ENCODE results near the gene WWOX.

WWOX gene

DNA sequence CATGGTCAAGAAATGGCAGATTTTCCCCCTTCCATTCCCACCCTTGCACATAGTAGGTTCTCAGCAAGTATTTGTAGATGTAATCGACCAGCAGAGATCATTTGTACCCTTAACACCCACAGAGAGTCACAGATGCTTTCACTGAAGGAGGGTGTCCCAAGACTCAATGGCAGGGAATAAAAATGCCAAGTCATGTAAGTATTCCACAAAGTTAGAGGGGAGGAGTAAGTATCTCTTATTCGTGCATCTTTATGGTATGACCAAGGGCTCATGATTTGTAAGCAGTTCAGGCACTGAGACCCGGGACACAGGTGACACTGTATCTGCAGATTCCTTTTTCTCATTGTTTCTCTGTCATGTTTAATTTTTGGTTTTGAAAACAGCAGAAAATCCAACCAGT, 1011.5 kb downstream of the WWOX start:
- DNase-seq: no peak
- intact Hi-C loops (cut with DNase I): no loop called here

DNA sequence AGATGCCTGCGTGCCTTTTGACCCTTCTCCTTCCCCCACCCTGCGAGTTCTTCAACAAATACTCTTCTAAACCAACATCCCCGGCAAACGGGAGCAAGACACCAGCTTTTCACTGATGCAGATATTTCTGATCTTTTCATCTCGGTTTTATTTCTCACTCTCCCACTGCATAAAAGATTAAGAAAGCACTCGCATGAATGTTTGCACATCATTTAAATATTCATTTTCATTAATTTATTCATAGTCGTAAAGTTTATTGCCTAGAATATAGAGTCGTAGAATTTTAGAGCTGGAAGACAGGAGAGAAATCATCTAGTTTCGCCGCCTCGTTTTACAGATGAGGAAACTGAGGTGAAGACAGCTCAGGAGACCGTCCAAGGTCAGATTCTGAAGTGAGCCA, 1013.0 kb downstream of the WWOX start:
- intact Hi-C loops (cut with DNase I): no loop called here
- no peak for DNase-seq

- intact Hi-C loops (cut with DNase I): no loop called here
- DNase-seq: no peak
Observed at GRCh38 chr16:79113826-79114225, 1014.4 kb downstream of the WWOX start.

DNA sequence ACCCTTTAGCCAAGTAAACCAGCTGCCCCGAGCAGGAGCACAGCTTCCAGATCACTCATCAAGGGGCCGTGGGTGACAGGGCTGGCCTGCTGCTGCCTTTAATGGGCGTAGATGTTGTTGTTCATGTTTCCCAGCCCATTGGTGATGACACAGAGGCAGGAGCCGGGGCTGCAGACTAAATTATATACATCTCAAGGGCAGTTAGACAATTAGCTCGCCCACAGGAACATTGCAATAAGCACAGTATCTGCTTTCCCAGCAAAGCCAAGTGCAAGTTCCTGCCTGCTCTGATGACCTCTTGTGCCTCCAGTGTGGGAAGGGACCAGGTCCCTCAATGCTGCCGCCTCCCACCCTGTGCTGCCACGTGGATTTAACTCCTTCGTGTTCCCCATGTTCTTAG, 1015.3 kb downstream of the WWOX start:
- intact Hi-C loops (cut with DNase I): no loop called here
- no peak for DNase-seq

- DNase-seq: no peak
- intact Hi-C loops (cut with DNase I): no loop called here
Observed at GRCh38 chr16:79121906-79122305, 1022.5 kb downstream of the WWOX start.

DNA sequence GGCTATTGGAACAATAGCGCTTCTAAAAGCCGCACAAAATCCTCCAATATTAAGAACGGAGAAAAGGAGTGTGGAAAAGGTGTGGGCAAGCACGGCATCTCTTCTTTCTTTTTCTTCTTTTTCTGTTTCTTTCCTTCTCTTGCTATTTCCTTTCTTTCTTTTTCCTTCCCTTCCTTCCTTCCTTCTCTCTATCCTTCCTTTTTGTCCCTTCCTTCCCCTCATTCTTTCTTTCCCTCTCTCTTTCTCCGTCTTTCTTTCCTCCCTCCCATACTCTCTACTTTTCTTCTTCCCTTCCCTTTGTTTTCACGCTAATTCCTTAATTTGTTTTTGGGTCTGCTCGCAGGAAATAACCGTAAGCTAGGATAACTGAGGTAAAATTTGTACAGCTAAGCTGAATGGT, 1022.9 kb downstream of the WWOX start:
- intact Hi-C loops (cut with DNase I): no loop called here

DNA sequence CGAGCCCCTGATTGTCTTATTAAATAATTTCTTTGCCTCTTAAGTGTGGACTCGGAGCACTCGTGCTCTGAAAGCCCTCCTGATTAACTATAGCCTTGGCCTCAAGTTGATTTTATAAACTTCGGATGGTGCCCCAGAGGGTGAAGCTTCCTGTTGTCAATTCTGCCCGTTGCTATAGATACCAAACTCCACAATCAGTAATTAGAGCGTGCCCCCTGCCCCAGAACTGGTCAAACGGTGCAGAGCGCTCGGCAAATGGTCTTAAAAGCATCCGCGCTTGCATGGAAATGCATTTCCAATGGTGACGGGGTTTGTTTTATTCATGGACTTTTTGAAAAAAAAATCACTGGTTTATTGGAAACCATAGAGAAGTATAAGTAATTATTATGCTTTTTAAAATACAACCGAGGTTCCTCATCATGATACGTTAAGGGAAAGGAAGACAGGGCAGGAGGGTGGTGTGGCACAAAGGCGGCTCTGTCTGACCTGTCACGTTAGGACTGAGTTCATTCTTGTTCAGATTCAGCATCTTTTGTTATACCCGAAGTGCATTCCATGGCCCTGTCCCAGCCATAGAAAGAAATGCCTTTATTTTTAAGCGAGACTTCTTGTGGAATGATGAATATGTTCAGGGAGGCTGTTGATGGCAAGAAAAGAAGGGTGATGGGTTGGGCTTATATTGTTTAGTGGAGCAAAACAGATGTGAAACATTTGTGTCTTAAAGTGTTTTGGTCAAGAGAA, 1024.7 kb downstream of the WWOX start:
- intact Hi-C loops (cut with DNase I): no loop called here
- DNase-seq: no peak

More for the DNA sequence above, 1022.9 kb downstream of the WWOX start:
- DNase-seq: no peak

- intact Hi-C loops (cut with DNase I): no loop called here
- no peak for DNase-seq
Observed at GRCh38 chr16:79127766-79128165, 1028.3 kb downstream of the WWOX start.

DNA sequence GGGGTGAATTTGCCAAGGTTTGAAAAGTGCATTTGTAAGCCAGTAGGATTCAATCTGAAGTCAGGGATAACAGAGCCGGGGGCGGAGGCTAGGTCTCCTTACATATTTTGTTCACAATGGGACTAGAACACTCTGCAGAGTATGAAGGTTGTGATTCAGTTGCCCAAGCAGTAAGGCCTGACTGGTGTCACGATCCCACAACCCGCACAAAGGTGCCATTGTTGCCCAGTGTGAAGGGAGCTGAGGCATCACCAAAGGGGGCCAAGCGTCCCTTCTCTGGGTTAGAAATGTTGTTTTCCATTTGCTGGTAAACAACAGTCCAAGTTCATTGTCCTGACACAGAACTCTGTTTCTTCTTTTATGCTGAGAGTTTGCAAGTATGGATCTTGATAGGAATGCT, 1029.3 kb downstream of the WWOX start:
- DNase-seq: peak in 1 of 10 donors; percentile 14

DNA sequence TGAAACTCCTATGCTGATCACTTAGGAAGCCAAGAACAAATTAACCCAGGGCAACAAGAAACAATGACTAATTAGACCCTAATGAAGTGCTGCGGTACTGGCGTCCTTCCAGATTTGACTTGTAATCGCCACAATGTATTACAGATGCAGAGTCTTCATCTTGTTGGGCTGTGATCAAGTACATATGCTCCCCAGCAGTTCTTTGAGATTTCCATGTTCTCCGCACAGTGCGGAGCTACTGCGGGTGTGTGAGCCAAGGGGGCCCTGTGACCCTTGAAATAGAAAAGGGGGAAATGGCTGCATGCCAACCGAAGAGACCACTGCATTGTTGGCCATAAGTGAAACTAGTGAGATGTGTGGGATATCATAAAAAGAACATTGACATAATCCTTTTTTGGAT, 1031.2 kb downstream of the WWOX start:
- intact Hi-C loops (cut with DNase I): no loop called here
- no peak for DNase-seq

More for the DNA sequence above, 1029.3 kb downstream of the WWOX start:
- intact Hi-C loops (cut with DNase I): no loop called here

DNA sequence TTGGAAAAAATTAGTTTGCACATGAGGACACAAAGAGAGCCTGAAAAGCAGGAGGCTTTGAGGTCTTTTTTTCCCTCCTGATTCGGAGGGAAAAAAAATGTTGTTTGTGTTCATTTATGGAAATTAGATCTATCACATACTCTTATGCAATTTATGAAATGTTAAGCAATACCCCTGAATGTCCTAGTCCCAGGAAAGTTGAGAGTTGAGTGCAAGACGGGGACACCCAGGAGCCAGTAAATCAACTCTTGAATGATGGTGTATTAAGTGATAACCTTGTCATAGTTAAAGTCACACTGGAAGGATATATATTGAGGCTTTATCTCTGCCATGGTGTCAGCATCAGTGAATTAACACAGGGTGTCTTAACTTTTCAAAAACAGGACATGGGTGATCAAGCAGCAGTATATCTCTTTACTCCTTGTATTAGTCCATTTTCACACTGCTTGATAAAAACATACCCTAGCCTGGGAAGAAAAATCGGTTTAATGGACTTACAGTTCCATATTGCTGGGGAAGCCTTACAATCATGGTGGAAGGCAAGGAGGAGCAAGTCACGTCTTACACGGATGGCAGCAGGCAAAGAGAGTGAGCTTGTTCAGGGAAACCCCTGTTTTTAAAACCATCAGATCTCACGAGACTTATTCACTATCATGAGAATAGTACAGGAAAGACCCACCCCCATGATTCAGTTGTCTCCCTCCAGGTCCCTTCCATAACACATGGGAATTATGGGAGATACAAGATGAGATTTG, 1032.0 kb downstream of the WWOX start:
- intact Hi-C loops (cut with DNase I): no loop called here

DNA sequence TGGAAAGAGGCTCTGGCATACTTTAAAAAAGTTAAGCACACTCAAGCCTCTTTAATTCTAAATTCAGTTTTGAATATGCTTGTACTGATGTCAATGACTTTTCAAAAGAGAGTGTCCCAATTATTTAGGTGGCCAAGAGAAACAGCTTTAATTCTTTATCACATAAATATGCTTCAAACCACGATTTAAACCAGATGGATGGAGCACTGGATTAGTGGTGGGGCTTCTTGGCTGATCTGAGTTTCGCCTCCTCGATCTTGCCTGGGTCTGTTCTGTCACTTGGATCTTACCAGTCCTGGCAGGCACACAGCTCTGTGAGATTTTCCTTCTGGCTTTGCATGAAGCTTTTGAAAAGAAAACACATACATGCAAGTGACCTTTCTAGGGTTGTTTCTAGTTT, 1033.2 kb downstream of the WWOX start:
- DNase-seq: no peak
- intact Hi-C loops (cut with DNase I): no loop called here

More for the DNA sequence above, 1032.0 kb downstream of the WWOX start:
- no peak for DNase-seq

- intact Hi-C loops (cut with DNase I): no loop called here
- DNase-seq: no peak
Observed at GRCh38 chr16:79134300-79134699, 1034.8 kb downstream of the WWOX start.

DNA sequence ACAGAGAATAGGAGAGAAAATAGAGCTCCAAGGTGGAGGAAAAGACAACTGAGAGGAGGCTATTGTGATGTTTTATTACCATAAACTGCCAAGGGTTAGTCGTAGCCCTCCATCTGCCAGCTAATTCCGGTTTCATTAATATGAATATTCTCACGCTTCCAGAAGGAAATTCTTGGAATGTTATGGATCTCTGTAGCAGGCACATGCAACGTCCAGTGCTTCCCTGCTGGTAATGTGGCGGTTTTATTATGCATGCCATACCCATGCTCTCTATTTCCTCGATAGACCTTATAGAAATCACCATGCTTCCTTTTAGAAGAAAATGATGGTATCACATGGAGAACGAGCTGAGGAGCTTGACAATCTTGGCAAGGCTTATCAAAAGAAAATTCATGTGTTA, 1037.5 kb downstream of the WWOX start:
- intact Hi-C loops (cut with DNase I): no loop called here
- DNase-seq: no peak

DNA sequence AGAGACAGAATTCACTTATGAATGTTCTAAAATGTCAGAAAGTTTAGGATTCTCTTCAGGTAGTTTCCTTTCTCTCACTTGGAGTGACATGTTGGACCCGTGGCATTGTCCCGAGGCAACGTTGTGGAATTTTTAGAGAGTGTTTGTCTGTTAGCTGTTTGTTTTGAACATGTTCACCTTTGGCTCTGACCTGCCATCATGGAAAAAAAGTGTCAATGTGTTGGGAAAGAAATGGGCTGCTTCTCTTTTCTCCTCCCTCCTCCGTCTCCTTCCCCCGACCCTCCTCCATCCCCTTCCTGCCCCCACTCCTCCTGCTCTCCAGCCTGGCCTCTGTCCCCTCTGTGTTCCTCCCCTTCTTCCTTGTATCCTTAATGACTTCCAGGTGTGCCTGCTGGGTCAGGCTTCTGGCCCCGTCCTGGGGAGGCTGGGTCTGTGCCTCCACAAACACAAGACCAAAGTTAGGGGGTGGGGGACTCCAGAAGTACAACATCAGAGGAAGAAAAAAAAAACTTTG, 1038.0 kb downstream of the WWOX start:
- intact Hi-C loops (cut with DNase I): no loop called here
- DNase-seq: no peak

GRCh38 chr16:79139799-79140198, 1040.3 kb downstream of the WWOX start:
- intact Hi-C loops (cut with DNase I): no loop called here
- DNase-seq: no peak

DNA sequence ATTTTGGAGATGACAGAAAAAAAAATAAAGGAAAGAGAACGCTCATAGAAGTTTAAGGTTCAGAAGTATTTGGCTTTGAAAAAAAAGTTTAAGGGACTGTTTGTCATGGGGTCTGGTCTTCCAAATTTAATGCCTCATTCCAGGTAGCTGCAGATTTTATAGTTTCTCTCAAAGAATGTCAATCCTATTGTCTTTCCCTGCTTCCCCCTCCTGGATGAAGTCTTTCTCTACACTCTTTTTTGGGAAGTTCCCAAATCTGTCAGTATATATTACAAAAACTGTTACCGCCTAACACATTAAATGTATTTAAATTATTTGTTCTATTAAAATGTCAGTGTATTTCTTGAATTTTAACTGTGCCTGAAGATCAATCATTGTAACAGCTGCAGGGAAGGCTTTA, 1043.6 kb downstream of the WWOX start:
- intact Hi-C loops (cut with DNase I): no loop called here
- no peak for DNase-seq

GRCh38 chr16:79150151-79150550, 1050.7 kb downstream of the WWOX start:
- intact Hi-C loops (cut with DNase I): no loop called here
- DNase-seq: no peak

- intact Hi-C loops (cut with DNase I): no loop called here
- no peak for DNase-seq
Observed at GRCh38 chr16:79150632-79151310, 1051.3 kb downstream of the WWOX start.

DNA sequence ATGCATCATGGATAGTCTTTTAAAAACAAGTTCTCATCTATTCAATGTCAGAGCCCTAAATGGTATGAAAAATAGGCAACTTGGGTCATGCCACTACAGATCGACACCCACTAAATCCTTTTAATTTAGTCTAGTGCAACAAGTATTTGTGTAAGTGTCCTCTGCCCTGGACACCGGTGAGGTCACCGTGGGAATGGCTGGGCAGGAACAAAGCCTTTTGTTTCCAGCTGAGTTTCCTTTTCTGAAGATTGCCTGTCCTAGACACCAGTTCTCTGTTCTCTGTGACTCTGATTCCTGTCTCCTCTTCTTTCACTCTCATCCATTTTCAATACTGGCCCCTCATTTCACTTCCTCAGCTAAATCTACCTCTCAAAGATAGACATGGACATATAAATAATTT, 1054.6 kb downstream of the WWOX start:
- DNase-seq: peak in 3 of 10 donors; percentile 24 to 47 (median 26)
- intact Hi-C loops (cut with DNase I): no loop called here

- DNase-seq: no peak
- intact Hi-C loops (cut with DNase I): no loop called here
Observed at GRCh38 chr16:79155471-79155870, 1056.0 kb downstream of the WWOX start.

All from posterior cingulate gyrus (tissue), 11 donors.